GM19035 (cell line): ENCODE results near the gene CSF3.
"Not testable (repeated sequence)": the region's sequence is repeated elsewhere in the genome, so short reads cannot be mapped to it uniquely, and the experiment has no call there.

Experiments used
- ATAC-seq: cut with Tn5 transposase; IDR thresholded peaks from one replicate; pipeline ENCODE4 v1.9.1; 2021; ENCODE audit not compliant: unreplicated experiment

CSF3 gene

DNA sequence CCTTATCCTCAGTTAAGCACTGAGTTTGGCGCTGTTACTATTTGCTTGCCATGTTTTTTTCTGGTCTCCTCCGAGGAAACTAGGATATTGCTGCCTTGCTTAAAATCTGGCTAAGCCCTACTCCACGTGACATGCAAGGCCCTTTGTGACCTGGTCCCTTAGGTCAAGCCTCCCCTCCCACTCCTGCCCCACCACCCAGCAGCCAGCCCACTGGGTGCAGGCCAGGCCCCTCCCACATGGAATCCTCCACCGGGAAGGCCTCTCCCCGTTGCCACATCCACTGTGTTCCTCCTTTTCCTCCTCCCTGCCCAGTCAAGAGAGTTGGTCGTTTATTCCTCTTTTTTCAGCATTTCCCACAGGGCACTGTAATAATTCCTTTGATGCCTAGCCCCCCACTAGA lies 18.4 kb upstream of the CSF3 start:
- no peak for ATAC-seq

- ATAC-seq = no peak
Measured at GRCh38 chr17:39997543-39997942, 17.7 kb upstream of the CSF3 start.

- ATAC-seq = no peak
Measured at GRCh38 chr17:39999067-39999466, 16.2 kb upstream of the CSF3 start.

DNA sequence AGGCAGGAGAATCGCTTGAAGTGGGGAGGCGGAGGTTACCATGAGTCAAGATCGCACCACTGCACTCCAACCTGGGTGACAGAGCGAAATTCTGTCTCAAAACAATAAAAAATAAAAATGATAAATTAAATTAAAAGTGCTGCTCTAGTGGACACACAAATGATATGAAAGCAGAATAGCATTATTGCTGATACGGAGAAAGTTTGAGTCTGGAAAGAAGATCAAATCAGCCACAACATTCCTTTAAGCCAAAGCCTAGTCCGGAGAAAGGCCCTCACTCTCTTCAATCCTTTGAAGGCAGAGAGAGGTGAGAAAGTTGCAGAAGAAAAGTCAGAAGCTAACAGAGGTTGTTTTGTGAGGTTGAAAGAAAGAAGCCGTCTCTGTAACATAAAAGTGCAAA lies 15.1 kb upstream of the CSF3 start:
- no peak for ATAC-seq

DNA sequence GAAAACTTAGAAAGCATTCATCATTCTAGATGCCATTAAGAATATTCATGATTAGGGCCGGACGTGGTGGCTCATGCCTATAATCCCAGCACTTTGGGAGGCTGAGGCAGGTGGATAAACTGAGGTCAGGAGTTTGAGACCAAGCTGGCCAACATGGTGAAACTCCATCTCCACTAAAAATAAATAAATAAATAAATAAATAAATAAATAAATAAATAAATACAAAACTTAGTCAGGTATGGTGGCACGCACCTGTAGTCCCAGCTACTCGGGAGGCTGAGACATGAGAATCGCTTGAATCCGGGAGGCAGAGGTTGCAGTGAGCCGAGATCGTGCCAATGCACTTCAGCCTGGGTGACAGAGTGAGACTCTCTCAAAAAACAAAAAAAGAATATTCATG lies 13.9 kb upstream of the CSF3 start:
- ATAC-seq = not testable (repeated sequence)

DNA sequence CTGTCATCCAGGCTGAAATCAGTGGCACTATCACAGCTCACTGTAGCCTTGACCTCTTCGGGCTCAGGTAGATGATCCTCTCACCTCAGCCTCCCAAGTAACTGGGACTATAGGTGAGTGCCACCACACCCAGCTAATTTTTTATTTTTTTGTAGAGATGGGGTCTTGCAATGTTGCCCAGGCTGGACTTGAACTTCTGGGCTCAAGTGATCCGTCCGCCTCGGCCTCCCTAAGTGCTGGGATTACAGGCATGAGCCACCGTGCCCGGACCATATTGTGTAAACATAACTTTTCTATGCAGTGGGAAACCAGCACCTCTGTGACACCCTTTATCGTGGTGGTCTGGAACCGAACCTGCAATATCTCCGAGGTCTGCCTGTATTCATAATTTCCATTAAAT lies 11.2 kb upstream of the CSF3 start:
- no peak for ATAC-seq

- ATAC-seq = no peak
Measured at GRCh38 chr17:40004712-40005111, 10.5 kb upstream of the CSF3 start.

GRCh38 chr17:40005520-40005919 lies 9.7 kb upstream of the CSF3 start:
- ATAC-seq = no peak

DNA sequence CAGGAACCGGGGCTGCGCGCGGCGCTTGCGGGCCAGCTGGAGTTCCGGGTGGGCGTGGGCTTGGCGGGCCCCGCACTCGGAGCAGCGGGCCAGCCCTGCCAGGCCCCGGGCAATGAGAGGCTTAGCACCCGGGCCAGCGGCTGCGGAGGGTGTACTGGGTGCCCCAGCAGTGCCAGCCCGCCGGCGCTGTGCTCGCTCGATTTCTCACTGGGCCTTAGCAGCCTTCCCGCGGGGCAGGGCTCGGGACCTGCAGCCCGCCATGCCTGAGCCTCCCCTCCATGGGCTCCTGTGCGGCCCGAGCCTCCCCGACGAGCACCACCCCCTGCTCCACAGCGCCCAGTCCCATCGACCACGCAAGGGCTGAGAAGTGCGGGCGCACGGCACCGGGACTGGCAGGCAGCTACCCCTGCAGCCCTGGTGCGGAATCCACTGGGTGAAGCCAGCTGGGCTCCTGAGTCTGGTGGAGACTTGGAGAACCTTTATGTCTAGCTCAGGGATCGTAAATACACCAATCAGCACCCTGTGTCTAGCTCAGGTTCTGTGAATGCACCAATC lies 4.2 kb upstream of the CSF3 start:
- ATAC-seq = not testable (repeated sequence)

DNA sequence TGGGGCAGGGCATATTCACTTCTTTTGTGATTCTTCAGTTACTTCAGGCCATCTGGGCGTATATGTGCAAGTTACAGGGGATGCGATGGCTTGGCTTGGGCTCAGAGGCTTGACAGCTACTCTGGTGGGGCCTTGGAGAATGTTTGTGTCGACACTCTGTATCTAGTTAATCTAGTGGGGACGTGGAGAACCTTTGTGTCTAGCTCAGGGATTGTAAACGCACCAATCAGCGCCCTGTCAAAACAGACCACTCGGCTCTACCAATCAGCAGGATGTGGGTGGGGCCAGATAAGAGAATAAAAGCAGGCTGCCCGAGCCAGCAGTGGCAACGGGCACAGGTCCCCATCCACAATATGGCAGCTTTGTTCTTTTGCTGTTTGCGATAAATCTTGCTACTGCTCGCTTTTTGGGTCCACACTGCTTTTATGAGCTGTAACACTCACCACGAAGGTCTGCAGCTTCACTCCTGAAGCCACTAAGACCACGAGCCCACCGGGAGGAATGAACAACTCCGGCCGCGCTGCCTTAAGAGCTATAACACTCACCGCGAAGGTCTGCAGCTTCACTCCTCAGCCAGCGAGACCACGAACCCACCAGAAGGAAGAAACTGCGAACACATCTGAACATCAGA lies 3.1 kb upstream of the CSF3 start:
- not testable (repeated sequence) for ATAC-seq

DNA sequence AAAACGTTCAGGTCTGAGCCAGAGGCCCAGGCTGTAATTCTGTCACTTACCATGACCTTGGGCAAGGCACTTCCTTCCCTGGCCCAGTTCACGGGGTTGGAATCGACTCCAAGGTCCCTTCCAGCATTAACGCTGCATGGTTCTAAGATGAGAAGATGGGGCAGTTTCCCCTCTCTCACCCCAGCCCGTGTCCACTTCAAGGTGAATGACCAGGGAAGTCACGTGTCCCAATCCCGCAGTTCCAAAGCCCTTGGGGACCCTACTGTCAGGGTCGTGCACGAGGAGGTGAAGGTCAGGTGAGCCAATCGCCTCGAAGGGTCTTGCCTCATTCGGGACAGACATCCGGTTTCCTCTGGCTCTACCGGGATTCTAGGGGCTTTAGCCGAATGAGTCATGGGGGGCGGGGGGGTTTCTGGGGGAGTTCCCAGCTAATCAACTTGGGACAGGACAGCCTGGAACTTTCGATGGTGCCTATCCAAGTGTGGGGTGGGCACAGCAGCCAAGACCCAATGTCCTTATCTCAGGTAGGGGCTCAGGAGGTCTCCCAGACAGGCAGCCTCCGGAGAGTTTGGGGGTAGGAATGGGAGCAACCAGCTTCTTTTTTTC lies 762 bp upstream of the CSF3 start:
- ATAC-seq = no peak

DNA sequence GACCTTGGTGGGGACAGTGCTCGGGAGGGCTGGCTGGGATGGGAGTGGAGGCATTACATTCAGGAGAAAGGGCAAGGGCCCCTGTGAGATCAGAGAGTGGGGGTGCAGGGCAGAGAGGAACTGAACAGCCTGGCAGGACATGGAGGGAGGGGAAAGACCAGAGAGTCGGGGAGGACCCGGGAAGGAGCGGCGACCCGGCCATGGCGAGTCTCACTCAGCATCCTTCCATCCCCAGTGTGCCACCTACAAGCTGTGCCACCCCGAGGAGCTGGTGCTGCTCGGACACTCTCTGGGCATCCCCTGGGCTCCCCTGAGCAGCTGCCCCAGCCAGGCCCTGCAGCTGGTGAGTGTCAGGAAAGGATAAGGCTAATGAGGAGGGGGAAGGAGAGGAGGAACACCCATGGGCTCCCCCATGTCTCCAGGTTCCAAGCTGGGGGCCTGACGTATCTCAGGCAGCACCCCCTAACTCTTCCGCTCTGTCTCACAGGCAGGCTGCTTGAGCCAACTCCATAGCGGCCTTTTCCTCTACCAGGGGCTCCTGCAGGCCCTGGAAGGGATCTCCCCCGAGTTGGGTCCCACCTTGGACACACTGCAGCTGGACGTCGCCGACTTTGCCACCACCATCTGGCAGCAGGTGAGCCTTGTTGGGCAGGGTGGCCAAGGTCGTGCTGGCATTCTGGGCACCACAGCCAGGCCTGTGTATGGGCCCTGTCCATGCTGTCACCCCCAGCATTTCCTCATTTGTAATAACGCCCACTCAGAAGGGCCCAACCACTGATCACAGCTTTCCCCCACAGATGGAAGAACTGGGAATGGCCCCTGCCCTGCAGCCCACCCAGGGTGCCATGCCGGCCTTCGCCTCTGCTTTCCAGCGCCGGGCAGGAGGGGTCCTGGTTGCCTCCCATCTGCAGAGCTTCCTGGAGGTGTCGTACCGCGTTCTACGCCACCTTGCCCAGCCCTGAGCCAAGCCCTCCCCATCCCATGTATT lies 1.1 kb downstream of the CSF3 start:
- no peak for ATAC-seq

DNA sequence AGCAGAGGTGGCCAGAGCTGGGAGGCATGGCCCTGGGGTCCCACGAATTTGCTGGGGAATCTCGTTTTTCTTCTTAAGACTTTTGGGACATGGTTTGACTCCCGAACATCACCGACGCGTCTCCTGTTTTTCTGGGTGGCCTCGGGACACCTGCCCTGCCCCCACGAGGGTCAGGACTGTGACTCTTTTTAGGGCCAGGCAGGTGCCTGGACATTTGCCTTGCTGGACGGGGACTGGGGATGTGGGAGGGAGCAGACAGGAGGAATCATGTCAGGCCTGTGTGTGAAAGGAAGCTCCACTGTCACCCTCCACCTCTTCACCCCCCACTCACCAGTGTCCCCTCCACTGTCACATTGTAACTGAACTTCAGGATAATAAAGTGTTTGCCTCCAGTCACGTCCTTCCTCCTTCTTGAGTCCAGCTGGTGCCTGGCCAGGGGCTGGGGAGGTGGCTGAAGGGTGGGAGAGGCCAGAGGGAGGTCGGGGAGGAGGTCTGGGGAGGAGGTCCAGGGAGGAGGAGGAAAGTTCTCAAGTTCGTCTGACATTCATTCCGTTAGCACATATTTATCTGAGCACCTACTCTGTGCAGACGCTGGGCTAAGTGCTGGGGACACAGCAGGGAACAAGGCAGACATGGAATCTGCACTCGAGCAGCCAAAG lies 2.3 kb downstream of the CSF3 start:
- no peak for ATAC-seq

GRCh38 chr17:40018211-40019121 lies 3.2 kb downstream of the CSF3 start:
- ATAC-seq = no peak

GRCh38 chr17:40019140-40019991 lies 4.1 kb downstream of the CSF3 start:
- ATAC-seq = no peak

DNA sequence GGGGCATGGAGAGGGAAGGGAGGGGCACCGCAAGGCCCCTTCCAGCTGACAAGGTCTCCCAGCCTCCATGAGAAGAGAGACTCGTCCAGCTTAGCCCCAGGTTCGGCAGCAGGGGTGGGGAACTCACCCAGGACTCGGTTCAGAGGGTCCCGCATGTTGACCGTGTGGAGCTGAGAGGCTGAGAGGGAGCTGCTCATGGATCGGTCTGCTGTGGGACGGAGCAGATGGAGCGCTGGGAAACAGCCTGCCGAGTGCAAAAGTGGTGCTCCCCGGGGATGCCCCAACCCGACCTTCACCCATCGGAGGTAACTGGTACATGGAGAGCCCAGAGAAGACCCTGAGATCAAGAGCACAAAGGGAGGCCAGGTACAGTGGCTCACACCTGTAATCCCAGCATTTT lies 4.9 kb downstream of the CSF3 start:
- ATAC-seq = no peak

GRCh38 chr17:40021451-40021971 lies 6.3 kb downstream of the CSF3 start:
- no peak for ATAC-seq

DNA sequence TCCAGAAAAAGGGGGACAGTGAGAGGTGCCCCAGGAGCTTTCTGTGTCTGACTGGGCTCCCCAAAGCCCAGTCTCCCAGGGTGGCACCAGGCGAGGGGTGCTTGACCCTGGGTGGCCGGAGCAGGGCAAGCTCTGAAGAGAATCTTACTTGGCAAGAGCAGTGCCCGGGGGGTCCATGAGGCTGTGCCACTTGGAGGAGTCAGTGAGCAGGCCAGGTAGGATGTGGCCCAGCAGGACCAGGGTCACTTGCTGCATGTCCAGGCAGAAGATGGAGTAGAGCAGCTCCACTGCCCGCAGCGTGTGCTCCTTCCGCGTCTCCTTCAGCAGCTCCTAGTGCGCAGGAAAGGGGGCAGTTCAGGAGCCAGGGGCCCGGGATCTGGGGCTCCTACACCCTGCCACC lies 7.3 kb downstream of the CSF3 start:
- no peak for ATAC-seq

DNA sequence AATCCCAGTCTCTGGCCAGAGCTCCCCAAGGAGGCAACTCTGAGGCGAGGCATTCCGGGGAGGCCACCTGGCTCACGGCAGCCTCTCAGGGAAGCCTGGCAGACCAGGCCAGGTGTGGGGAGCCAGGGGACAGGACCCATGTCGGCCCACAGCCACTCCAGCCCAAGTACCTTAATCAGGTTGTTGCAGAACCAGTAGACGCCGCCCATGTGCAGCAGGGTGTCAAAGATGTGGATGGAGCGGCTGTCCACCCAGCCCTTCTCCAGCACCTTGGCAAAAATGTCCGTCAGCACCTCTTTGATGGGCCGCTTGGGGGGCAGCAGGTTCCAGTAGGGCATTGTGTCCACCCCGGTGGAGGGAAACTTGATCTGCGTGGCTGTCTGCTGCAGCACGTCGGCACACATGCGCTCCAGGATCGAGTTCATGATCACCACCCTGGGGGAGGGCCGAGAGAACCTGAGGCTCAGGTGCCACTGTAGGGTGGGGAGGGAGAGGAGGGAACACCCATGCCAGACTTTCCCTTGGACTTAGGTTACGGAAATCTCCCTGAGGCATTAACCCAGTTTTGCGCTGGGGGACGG lies 7.8 kb downstream of the CSF3 start:
- no peak for ATAC-seq
